Aorta (tissue), 5 donors: ENCODE results near the gene CPEB2. TPM values are rescaled to one million over a fixed set of nuclear protein-coding genes. Genes with fewer than 3 reads are reported as not detected.

Source experiments
- ATAC-seq: fragments of 200-7000 bp; cut with Tn5 transposase; one replicate; pipeline ENCODE4 v1.9.1; 2022; ENCODE audit warnings: moderate library complexity; ENCODE audit not compliant: low FRiP score
- DNase-seq, 2 donors: peaks; one replicate each; pipeline ENCODE4 v3.0.0-alpha.2; 2020
- H3K27ac ChIP-seq, 2 donors: one replicate each; pipeline ENCODE4 v1.5.1; 2013; ENCODE audit warnings: low read length in 2 of 2, mild to moderate bottlenecking in 2 of 2, moderate library complexity in 2 of 2, control low read depth in 1 of 2, inconsistent platforms in 1 of 2, low read depth in 1 of 2
- H3K27me3 ChIP-seq, 2 donors: one replicate each; pipeline ENCODE4 v1.6.1; 2013; ENCODE audit warnings: control low read depth in 1 of 2, low read length in 1 of 2, mild to moderate bottlenecking in 1 of 2, moderate library complexity in 1 of 2; ENCODE audit not compliant: insufficient read depth in 2 of 2, control insufficient read depth in 1 of 2
- H3K36me3 ChIP-seq, 2 donors: one replicate each; pipeline ENCODE4 v1.6.1; 2013; ENCODE audit warnings: control low read depth in 1 of 2, low read length in 1 of 2, mild to moderate bottlenecking in 1 of 2; ENCODE audit not compliant: insufficient read depth in 2 of 2, control insufficient read depth in 1 of 2
- H3K4me1 ChIP-seq, 2 donors: one replicate each; pipeline ENCODE4 v1.6.1; 2013; ENCODE audit warnings: low read length in 2 of 2, control low read depth in 1 of 2, mild to moderate bottlenecking in 1 of 2, moderate library complexity in 1 of 2; ENCODE audit not compliant: insufficient read depth in 2 of 2, control insufficient read depth in 1 of 2
- H3K4me3 ChIP-seq, 2 donors: one replicate each; pipeline ENCODE4 v1.5.1; 2013; ENCODE audit warnings: low read length in 2 of 2, control low read depth in 1 of 2, mild to moderate bottlenecking in 1 of 2
- H3K9me3 ChIP-seq: one replicate; pipeline ENCODE4 v1.6.1; 2013; ENCODE audit warnings: mild to moderate bottlenecking, low read length; ENCODE audit not compliant: control insufficient read depth
- WGBS, 2 donors: extraction: QIAGEN DNeasy Blood & Tissue Kit; methylation state at CpG; one replicate each; pipeline ENCODE4 v1.1.7; 2013; 5-methylcytosine and 5-hydroxymethylcytosine counted together
- intact Hi-C, 2 donors: fragments of 100-400 bp; cut with DNase I; formaldehyde crosslinking; loops; one replicate each; pipeline versions ENCODE4 v1.14.2 to v1.15.0; 2022
- polyA plus RNA-seq, 2 donors: library from polyadenylated mRNA; stranded (reverse); fragments of 200-250 nt; gene quantifications; one replicate each; pipeline ENCODE4 v1.2.3, GENCODE V29; 2013
- total RNA-seq, 2 donors: library from RNA; stranded (reverse); fragmentation: NEBNext Ultra II Directional; extraction: Animal tissue kit (Norgen Biotek cat#: 25700); gene quantifications; one replicate each; pipeline ENCODE4 v1.2.1, GENCODE V29; 2021
- donor health status: healthy with polysubstance abuse.
- donor health status: Bipolar disorder and iron deficiency.
- donor health status: DM: no; HTN: no; CAD: no.
- donor health status: DM: no; HTN: no; CAD: no.
- donor health status: DM: yes; HTN: yes; CAD: no.

The CPEB2 gene
- total and polyA plus RNA-seq, 4 donors: 5.8 to 57.0 (median 19.7) TPM

GRCh38 chr4:15005474-15006115, 3.3 kb downstream of the CPEB2 start:
- WGBS, 2 donors: 6% methylated on average over 4 of the region's 4 CpGs
- Histone ChIP-seq H3K9me3 (no peaks in the 10 kb centered on the region), H3K27ac (peak overlapping the region in 1 of 2 donors; percentile 32), H3K36me3 (no peaks in the 10 kb centered on the region), H3K4me1 (peaks cover 0 to 4% of the 10 kb centered on the region in 2 donors), H3K4me3 (peak overlapping the region; percentile 60 to 99), H3K27me3 (no peaks in the 10 kb centered on the region)
- DNase-seq: no peak
- intact Hi-C loops: loop anchor here (5.0 to 10.0 kb wide), 4 partner anchors 37 to 429 kb away; partner anchors contain the start of gene C1QTNF7 (in 1 of the 2)
- no peak for ATAC-seq

- no peaks in the 10 kb centered on the region for H3K27me3 ChIP-seq
- ATAC-seq: no peak
- no peaks in the 10 kb centered on the region for H3K9me3 ChIP-seq
- H3K4me1 ChIP-seq: peaks cover 0 to 4% of the 10 kb centered on the region in 2 donors
- DNase-seq: no peak
- no peak overlapping the region for H3K27ac ChIP-seq
- intact Hi-C loops: loop anchor here (5.0 to 10.0 kb wide), 4 partner anchors 36 to 428 kb away; partner anchors contain the start of gene C1QTNF7 (in 1 of the 2)
- H3K36me3 ChIP-seq: no peaks in the 10 kb centered on the region
- no peak overlapping the region for H3K4me3 ChIP-seq
- WGBS, 2 donors: 32 to 33% methylated on average over 2 of the region's 2 CpGs
Observed at GRCh38 chr4:15006416-15007024, 4.2 kb downstream of the CPEB2 start.

DNA sequence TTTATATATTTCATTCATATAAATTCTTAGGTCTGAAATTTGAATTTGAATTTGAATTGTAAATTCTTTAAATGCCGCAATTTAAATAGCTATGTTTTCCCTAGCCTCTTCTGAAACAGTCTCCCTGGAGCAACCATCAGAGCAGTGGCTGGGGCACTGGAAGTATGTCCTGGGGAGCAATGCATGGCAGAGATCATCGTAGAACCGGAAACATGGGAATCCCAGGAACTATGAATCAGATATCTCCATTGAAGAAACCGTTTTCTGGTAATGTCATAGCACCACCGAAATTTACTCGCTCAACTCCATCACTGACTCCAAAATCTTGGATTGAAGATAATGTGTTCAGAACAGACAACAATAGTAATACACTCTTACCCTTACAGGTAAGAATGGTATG, 4.9 kb downstream of the CPEB2 start:
- Histone ChIP-seq H3K9me3 (no peaks in the 10 kb centered on the region), H3K27ac (no peak overlapping the region), H3K4me3 (no peak overlapping the region), H3K27me3 (no peaks in the 10 kb centered on the region), H3K4me1 (peaks cover 0 to 4% of the 10 kb centered on the region in 2 donors), H3K36me3 (no peaks in the 10 kb centered on the region)
- no peak for ATAC-seq
- DNase-seq: no peak
- WGBS, 2 donors: 54 to 67% methylated on average over 6 of the region's 6 CpGs
- intact Hi-C loops: loop anchor here (5.0 to 10.0 kb wide), 4 partner anchors 35 to 428 kb away; partner anchors contain the start of gene C1QTNF7 (in 1 of the 2)

- intact Hi-C loops: no loop called here
- Histone ChIP-seq H3K27ac (no peak overlapping the region), H3K9me3 (no peaks in the 10 kb centered on the region), H3K4me1 (peaks cover 0 to 4% of the 10 kb centered on the region in 2 donors), H3K4me3 (peak overlapping the region in 1 of 2 donors; percentile 18), H3K36me3 (no peaks in the 10 kb centered on the region), H3K27me3 (no peaks in the 10 kb centered on the region)
- DNase-seq: no peak
- no peak for ATAC-seq
Observed at GRCh38 chr4:15010038-15010585, 7.8 kb downstream of the CPEB2 start.

GRCh38 chr4:15011166-15011565, 8.9 kb downstream of the CPEB2 start:
- Histone ChIP-seq H3K36me3 (no peaks in the 10 kb centered on the region), H3K4me3 (no peak overlapping the region), H3K27ac (no peak overlapping the region), H3K4me1 (peaks cover 0 to 6% of the 10 kb centered on the region in 2 donors), H3K9me3 (no peaks in the 10 kb centered on the region), H3K27me3 (no peaks in the 10 kb centered on the region)
- WGBS, 2 donors: 94 to 96% methylated on average over 9 of the region's 9 CpGs
- no peak for DNase-seq
- ATAC-seq: no peak
- intact Hi-C loops: no loop called here

DNA sequence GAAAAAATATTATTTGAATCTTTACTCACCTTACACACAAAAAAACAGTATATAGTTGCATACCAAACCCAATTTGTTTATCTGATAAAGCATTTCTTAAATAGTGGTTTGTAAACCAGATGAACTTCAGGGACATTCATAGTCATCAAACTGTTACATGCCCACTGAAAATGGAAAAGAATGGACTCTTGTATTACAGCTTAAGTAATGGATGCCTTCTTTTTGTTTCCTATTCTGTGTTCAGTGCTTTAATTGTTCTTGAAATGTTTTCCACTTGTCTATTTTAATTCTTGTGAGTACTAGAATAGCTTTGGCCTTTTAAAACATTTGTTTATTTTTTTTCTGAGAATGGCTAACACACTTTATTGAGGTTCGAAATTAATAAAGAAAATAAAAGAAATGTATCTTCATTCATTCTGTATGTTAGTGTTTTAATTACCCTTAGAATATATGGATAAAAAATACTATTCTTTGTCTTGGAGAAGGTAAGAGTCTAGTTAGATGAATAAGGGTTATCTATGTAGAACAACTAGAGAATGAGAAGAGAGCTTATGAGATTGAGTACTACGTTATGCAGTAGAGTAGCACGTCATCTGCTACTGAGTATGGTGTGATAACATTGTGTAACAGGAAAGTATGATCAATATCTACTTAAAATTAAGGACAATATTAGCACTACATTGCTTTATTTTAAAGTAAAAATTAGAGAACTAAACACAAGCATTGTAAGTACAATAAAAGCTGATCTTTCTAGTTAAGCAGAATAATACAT, 9.9 kb downstream of the CPEB2 start:
- Histone ChIP-seq H3K4me1 (peaks cover 0 to 8% of the 10 kb centered on the region in 2 donors), H3K27me3 (no peaks in the 10 kb centered on the region), H3K27ac (no peak overlapping the region), H3K36me3 (no peaks in the 10 kb centered on the region), H3K9me3 (no peaks in the 10 kb centered on the region), H3K4me3 (no peak overlapping the region)
- WGBS, 2 donors: 34 to 44% methylated on average over 3 of the region's 3 CpGs
- intact Hi-C loops: no loop called here
- DNase-seq: no peak
- ATAC-seq: no peak

DNA sequence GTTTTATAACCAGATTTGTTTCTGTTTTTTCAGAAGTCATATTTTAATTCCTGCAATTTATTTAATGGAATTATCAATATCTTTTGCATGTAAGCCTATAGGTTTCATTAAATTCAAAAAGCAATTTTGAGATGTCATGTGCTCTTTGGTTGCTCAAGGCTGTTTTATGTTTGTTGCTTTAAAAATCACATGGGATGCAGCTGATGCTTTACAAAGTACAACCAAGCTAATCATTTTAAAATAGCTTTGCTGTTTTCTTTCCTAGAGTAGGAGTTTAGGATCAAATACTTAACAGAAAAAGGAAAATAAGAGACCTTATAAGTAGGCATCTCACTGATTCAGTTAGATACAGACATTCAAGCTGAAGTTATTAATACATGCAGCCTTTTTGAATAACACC, 11.3 kb downstream of the CPEB2 start:
- ATAC-seq: no peak
- Histone ChIP-seq H3K27ac (no peak overlapping the region), H3K4me1 (peaks cover 0 to 8% of the 10 kb centered on the region in 2 donors), H3K27me3 (no peaks in the 10 kb centered on the region), H3K36me3 (no peaks in the 10 kb centered on the region), H3K4me3 (no peak overlapping the region), H3K9me3 (no peaks in the 10 kb centered on the region)
- intact Hi-C loops: no loop called here
- no peak for DNase-seq

DNA sequence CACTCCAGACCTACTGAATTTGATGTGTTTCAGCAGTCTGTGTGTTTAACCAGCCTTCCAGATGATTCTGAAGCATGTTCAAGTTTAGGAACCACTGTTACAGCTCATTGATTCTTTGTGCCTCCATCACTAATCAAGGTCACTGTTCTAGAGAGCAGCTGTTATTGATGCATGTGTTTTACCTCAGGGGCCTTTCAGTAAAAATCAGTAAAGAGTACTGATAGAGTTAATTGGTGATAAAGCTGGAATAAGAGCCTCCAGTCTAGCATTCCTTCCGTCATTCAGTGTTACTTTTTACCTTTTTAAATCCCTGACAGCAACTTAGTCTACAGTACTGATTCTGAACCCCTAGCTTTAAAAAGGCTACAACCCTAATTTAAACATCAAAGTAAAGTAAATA, 12.9 kb downstream of the CPEB2 start:
- Histone ChIP-seq H3K4me3 (no peak overlapping the region), H3K27ac (no peak overlapping the region), H3K9me3 (no peaks in the 10 kb centered on the region), H3K4me1 (peaks cover 0 to 5% of the 10 kb centered on the region in 2 donors), H3K36me3 (no peaks in the 10 kb centered on the region), H3K27me3 (no peaks in the 10 kb centered on the region)
- intact Hi-C loops: no loop called here
- no peak for DNase-seq
- WGBS, 2 donors: 13 to 30% methylated on average over 1 of the region's 1 CpG
- no peak for ATAC-seq
